Aortic smooth muscle cell (primary cell): ENCODE measurements around the gene ARHGAP30. TPM values are rescaled to one million over a fixed set of nuclear protein-coding genes. Genes with fewer than 3 reads are reported as not detected.

Experiments used
- total RNA-seq: library from RNA; depleted of rRNA; stranded (reverse); fragments of >200 nt; gene quantifications from 2 replicates; pipeline ENCODE4 v1.2.3, GENCODE V29; 2014

The ARHGAP30 gene
- total RNA-seq = under 0.01 TPM in 1 of 2 replicates, not detected in the other

DNA sequence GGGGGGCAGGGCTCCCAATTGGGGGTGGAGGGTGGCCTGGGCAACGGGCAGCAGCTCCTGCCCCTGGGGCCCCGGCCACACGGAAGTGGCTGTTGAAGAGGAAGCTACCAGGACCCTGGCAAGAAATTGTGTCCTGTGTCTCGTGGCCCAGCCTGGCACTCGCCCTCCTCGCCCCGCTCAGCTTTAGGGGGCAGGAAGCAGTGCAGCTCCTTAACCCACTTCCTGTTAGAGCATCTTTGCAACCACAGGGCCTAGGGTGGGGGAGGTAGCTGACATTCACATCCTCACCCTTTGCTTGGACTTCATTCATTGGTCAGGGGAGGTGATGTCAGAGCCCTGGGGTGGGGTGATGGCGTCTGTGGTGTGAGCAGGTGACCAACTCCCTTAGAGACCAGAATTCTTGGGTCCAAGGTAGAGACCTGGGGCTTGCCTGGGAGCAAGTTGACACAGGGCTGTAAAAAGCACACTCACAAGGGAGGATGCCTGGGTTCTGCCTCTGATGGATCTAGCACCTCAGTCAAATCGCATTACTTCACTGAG, at the start of gene ARHGAP30:
ARHGAP30 (minus strand) TSS at position 161 of the 540 bp plus-strand sequence. CDS start 267 bp downstream, outside the sequence.

GRCh38 chr1:161117759-161118581, 48.3 kb upstream of the ARHGAP30 start, which contains the start of the genes NIT1 and PFDN2:
Gene NIT1, plus strand, starts transcription at chr1:161118105. Its CDS starts 72 bp downstream, at chr1:161118177.
Gene PFDN2, minus strand, starts transcription at chr1:161118037. Its CDS starts 11 bp downstream, at chr1:161118026.

DNA sequence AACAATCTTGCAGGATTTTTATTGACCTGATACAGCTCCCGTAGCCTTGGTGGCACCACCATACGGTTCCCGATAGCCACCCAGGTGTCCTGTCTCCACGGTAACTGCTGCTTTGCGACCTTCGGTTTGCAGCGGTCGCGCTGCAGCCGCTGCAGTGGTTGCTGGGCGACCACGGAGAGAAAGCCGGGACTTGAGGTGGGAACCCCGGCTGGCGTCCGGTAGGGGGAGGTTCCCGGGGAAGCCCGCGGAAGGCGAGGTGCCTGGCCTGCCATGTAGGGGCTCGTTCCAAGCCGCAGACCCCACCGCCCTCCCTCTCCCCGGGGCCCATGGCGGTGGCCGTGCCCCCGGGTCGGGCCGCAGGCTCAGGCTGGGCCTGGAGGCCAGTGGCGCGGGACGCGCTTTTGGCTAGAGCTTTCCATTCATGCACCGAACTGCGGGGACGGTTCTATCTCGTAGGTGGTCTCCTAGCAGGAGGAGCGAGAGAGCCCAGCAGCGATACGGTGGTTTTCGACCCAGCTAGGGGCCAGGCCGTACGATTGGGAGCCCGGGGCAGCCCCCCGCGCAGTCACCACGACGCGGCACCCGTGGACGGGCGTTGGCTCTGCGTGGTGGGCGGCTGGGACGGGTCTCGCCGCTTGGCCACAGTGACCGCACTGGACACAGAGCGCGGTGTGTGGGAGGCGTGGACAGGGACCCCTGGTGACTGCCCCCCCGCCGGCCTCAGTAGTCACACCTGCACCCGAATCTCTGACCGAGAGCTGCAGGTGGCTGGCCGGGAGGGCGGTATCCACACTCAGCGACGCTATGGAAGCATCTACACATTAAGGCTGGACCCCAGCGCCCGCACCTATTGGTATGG, 28.7 kb upstream of the ARHGAP30 start, which contains the start of gene KLHDC9:
KLHDC9 (plus strand) TSS at position 152 of the 859 bp plus-strand sequence; CDS start at position 327, 175 bp downstream.

GRCh38 chr1:161089251-161089924, 19.7 kb upstream of the ARHGAP30 start, which contains the start of gene NECTIN4:
Gene NECTIN4, minus strand, starts transcription at chr1:161089558. Its CDS starts 262 bp downstream, at chr1:161089296.

GRCh38 chr1:161045736-161046604, 23.7 kb downstream of the ARHGAP30 start, which contains the start of gene USF1:
Gene USF1, minus strand, starts transcription at chr1:161045977. Its CDS starts 2,702 bp downstream, at chr1:161043275.

GRCh38 chr1:161038523-161039153, 31.1 kb downstream of the ARHGAP30 start, which contains the start of gene TSTD1:
Gene TSTD1, minus strand, starts transcription at chr1:161038964. Its CDS starts 75 bp downstream, at chr1:161038889.

DNA sequence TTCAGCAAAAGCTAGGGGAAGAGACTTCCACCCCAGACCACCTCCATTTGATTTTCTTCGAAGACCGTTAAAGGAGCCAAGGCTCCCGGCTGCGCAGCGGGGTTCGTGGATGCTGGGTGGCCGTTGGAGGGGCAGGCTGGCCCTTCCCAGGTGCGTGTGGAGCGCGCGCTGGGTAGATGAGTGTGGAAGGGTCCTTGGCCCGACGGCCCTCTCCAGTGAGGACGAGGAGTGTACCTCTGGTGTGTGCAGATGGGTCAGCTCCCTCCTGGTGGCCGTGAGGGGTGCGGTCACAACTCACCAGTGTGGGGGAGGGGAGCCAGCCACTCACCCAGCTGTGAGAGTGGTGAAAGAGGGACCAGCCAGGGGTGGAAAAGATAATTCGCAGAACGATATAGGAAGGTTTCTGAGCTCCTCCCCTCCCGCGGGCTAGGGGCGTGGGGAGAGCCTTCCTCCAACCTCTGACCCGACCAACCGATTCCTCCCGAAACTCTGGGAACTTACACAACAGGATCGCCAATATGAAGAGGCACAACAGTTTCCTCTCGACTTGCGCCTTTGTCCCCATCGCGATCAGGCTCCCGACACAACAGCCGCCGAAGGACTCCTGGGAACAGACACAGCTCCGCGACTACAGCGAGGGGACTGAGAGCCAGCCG, 49.1 kb downstream of the ARHGAP30 start, which contains the start of gene F11R:
F11R (minus strand) TSS at position 644 of the 656 bp plus-strand sequence; CDS start at position 565, 79 bp downstream.

Other genes with a start within 250 kb of the ARHGAP30 start
- gene CD244, start 207.0 kb downstream of the ARHGAP30 start, total RNA-seq = not detected in 2 replicates
- not detected in 2 replicates for gene ITLN1, start 184.7 kb downstream of the ARHGAP30 start, total RNA-seq
- not detected in 2 replicates for gene ITLN2, start 115.1 kb downstream of the ARHGAP30 start, total RNA-seq
- gene F11R, start 48.7 kb downstream of the ARHGAP30 start, total RNA-seq = 4.2 and 11.6 TPM in 2 replicates
- 12.3 and 26.7 TPM in 2 replicates for gene TSTD1, start 30.9 kb downstream of the ARHGAP30 start, total RNA-seq
- 73.6 and 80.6 TPM in 2 replicates for gene USF1, start 23.9 kb downstream of the ARHGAP30 start, total RNA-seq
- gene NECTIN4, start 19.7 kb upstream of the ARHGAP30 start, total RNA-seq = 0.13 TPM in 1 of 2 replicates, not detected in the other
- 1.8 and 3.5 TPM in 2 replicates for gene KLHDC9, start 28.5 kb upstream of the ARHGAP30 start, total RNA-seq
- 37.0 and 64.9 TPM in 2 replicates for gene PFDN2, start 48.1 kb upstream of the ARHGAP30 start, total RNA-seq
- 20.6 and 23.5 TPM in 2 replicates for gene NIT1, start 48.2 kb upstream of the ARHGAP30 start, total RNA-seq
- 21.8 and 23.8 TPM in 2 replicates for gene DEDD, start 62.8 kb upstream of the ARHGAP30 start, total RNA-seq
- gene UFC1, start 84.1 kb upstream of the ARHGAP30 start, total RNA-seq = 129 and 141 TPM in 2 replicates
- gene USP21, start 89.6 kb upstream of the ARHGAP30 start, total RNA-seq = 5.3 and 5.5 TPM in 2 replicates
- 11.0 and 13.1 TPM in 2 replicates for gene PPOX, start 96.5 kb upstream of the ARHGAP30 start, total RNA-seq
- 12.0 and 12.7 TPM in 2 replicates for gene B4GALT3, start 107.6 kb upstream of the ARHGAP30 start, total RNA-seq
- gene ADAMTS4, start 129.2 kb upstream of the ARHGAP30 start, total RNA-seq = 4.2 and 7.5 TPM in 2 replicates
- 146 and 150 TPM in 2 replicates for gene NDUFS2, start 132.5 kb upstream of the ARHGAP30 start, total RNA-seq
- gene FCER1G, start 145.4 kb upstream of the ARHGAP30 start, total RNA-seq = not detected in 2 replicates
- not detected in 2 replicates for gene APOA2, start 153.7 kb upstream of the ARHGAP30 start, total RNA-seq
- gene TOMM40L, start 156.2 kb upstream of the ARHGAP30 start, total RNA-seq = 9.1 and 9.6 TPM in 2 replicates
- not detected in 2 replicates for gene NR1I3, start 168.3 kb upstream of the ARHGAP30 start, total RNA-seq
- gene PCP4L1, start 188.9 kb upstream of the ARHGAP30 start, total RNA-seq = not detected in 2 replicates
- gene MPZ, start 240.1 kb upstream of the ARHGAP30 start, total RNA-seq = 1.6 and 1.7 TPM in 2 replicates
- 18.9 and 24.4 TPM in 2 replicates for gene SDHC, start 244.5 kb upstream of the ARHGAP30 start, total RNA-seq